Thyroid gland (tissue), 4 donors: ENCODE results near the gene GRIK5.

Source experiments
- POLR2A ChIP-seq, 2 donors: fragments of 450-650 bp; IDR thresholded peaks; one replicate each; pipeline ENCODE4 v1.6.1; 2017; ENCODE audit warnings: antibody characterized with exemption in 2 of 2, mild to moderate bottlenecking in 2 of 2, moderate library complexity in 1 of 2
- TF ChIP-seq, protein P1 (sequence below), 6 experiments: fragments of 200-600 bp in 3 of 6; fragments of 450-650 bp in 3 of 6; sonication (generic) in 3 of 6; IDR thresholded peaks; one replicate each; pipeline ENCODE4 v1.5.1; 2016 to 2019; ENCODE audit warnings: antibody characterized with exemption in 6 of 6, mild to moderate bottlenecking in 2 of 6, inconsistent platforms in 1 of 6, moderate library complexity in 1 of 6

DNA sequence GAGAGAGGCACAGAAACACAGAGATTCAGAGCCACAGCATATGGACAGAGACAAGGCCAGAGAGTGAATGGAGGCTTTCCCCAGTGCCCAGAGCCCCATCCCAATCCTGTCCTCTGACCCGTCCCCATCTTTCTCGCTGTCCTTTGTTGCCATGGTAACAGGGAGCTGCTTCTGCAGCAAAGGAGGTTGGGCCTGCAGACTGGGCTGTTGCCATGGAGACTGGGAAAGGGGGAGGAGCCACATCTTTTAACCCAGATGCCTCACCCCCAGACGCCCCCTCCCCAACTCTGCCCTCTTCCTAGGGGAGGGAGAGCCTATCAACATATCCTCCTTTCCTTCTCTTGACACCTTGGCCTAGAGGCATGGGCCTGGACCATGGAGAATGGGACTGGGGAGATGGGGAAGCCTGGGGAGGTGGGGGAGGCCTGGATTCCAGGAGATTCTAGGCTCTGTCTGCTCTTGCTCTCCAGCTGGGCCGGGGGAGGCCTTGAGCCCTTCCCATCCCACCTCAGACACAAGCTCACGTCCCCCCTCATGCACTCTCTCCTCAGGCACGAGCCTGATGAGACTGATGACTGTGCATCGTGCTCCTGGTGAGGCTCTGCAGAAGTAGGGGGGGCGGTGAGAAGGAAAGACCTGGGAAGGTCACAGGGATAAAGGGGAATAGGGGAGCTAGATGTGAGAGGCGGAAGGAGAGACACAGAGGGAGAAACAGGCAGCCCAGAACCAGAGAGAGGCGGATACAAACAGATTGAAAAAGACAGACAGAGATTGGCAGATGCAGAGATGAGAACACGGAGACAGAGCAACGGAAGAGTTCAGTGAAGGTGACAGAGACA is 73.8 kb downstream of the GRIK5 start:
- TF ChIP-seq, protein P1, sequence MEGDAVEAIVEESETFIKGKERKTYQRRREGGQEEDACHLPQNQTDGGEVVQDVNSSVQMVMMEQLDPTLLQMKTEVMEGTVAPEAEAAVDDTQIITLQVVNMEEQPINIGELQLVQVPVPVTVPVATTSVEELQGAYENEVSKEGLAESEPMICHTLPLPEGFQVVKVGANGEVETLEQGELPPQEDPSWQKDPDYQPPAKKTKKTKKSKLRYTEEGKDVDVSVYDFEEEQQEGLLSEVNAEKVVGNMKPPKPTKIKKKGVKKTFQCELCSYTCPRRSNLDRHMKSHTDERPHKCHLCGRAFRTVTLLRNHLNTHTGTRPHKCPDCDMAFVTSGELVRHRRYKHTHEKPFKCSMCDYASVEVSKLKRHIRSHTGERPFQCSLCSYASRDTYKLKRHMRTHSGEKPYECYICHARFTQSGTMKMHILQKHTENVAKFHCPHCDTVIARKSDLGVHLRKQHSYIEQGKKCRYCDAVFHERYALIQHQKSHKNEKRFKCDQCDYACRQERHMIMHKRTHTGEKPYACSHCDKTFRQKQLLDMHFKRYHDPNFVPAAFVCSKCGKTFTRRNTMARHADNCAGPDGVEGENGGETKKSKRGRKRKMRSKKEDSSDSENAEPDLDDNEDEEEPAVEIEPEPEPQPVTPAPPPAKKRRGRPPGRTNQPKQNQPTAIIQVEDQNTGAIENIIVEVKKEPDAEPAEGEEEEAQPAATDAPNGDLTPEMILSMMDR (IDR thresholded peaks at IDR 0.05): no peak
- TF ChIP-seq POLR2A (IDR thresholded peaks at IDR 0.05): no peak
